GM12865 (cell line): ENCODE data around the gene TTC9B.
"Not testable (repeated sequence)": the region's sequence is repeated elsewhere in the genome, so short reads cannot be mapped to it uniquely, and the experiment has no call there.

Experiments
- DNase-seq: peaks from one replicate; pipeline ENCODE4 v3.0.0; 2010; ENCODE audit warnings: low read depth
- H3K4me3 ChIP-seq: 2 replicates; pipeline ENCODE4 v1.5.1; 2011; ENCODE audit warnings: mild to moderate bottlenecking, low read depth, low read length, control low read depth
- TF ChIP-seq, protein P1 (sequence below): IDR thresholded peaks from 2 replicates; pipeline ENCODE4 v1.5.1; 2011; ENCODE audit warnings: low read length, control low read depth, low read depth, inconsistent platforms; ENCODE audit not compliant: insufficient read depth; ENCODE audit errors: missing control alignments

TTC9B gene

GRCh38 chr19:40190891-40191835 is 27.0 kb downstream of the TTC9B start, which contains the start of gene MAP3K10:
Gene MAP3K10, plus strand, starts transcription at chr19:40191426. Its CDS starts 606 bp downstream, at chr19:40192032.
- TF ChIP-seq, protein P1, sequence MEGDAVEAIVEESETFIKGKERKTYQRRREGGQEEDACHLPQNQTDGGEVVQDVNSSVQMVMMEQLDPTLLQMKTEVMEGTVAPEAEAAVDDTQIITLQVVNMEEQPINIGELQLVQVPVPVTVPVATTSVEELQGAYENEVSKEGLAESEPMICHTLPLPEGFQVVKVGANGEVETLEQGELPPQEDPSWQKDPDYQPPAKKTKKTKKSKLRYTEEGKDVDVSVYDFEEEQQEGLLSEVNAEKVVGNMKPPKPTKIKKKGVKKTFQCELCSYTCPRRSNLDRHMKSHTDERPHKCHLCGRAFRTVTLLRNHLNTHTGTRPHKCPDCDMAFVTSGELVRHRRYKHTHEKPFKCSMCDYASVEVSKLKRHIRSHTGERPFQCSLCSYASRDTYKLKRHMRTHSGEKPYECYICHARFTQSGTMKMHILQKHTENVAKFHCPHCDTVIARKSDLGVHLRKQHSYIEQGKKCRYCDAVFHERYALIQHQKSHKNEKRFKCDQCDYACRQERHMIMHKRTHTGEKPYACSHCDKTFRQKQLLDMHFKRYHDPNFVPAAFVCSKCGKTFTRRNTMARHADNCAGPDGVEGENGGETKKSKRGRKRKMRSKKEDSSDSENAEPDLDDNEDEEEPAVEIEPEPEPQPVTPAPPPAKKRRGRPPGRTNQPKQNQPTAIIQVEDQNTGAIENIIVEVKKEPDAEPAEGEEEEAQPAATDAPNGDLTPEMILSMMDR, result no peak
- DNase-seq, result peak; percentile 90
- H3K4me3 ChIP-seq, result peak within 1 kb of the TSS; percentile 83

- no peak for DNase-seq
- H3K4me3 ChIP-seq, result no peak overlapping the region
- TF ChIP-seq, protein P1, result no peak
These were observed 33.9 kb downstream of the TTC9B start for GRCh38 chr19:40184273-40184672.

- TF ChIP-seq, protein P1, result no peak
- no peak overlapping the region for H3K4me3 ChIP-seq
- no peak for DNase-seq
These were observed 39.4 kb downstream of the TTC9B start for GRCh38 chr19:40178756-40179155.

DNA sequence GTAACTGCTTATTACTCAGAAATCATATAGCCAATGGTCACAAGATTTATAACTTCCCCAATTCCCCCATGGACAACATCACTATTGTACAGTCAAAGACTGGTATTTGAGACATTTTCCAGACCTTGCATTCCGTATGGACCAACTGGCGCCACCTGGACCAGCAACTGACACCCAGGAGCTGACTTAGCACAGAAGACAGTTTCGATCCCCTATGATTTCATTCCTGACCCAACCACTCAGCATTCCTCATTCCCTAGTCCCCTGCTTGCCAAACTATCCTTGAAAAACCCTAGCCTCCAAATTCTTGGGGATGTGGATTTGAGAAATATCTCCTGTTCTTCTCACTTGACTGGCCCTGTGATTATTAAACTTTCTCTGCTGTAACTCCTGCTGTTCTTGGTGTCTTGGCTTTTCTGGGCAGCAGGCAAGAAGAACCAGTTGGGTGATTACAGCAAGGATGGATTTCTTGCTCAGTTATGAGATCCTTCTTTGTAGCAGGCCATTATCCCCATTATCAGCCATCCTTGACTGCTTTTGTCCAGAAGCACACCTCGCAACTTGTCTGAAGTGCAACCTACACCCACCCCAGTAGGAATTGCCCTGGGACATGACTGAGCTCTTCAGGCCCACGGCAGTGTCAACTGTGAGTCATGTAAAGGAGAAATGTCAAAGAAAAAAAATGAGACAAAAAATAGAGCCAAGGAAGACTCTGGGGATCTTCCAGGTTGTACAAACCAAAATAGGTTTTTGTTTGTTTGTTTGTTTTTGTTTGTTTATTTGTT is 40.7 kb downstream of the TTC9B start:
- TF ChIP-seq, protein P1, result no peak
- DNase-seq, result no peak
- no peak overlapping the region for H3K4me3 ChIP-seq

GRCh38 chr19:40175820-40176219 is 42.4 kb downstream of the TTC9B start:
- TF ChIP-seq, protein P1, result no peak
- no peak overlapping the region for H3K4me3 ChIP-seq
- no peak for DNase-seq

GRCh38 chr19:40174092-40174491 is 44.1 kb downstream of the TTC9B start:
- no peak for DNase-seq
- H3K4me3 ChIP-seq, result no peak overlapping the region
- TF ChIP-seq, protein P1, result no peak

- DNase-seq, H3K4me3 ChIP-seq: not testable (repeated sequence)
These were observed 46.9 kb downstream of the TTC9B start for GRCh38 chr19:40171293-40171692.

DNA sequence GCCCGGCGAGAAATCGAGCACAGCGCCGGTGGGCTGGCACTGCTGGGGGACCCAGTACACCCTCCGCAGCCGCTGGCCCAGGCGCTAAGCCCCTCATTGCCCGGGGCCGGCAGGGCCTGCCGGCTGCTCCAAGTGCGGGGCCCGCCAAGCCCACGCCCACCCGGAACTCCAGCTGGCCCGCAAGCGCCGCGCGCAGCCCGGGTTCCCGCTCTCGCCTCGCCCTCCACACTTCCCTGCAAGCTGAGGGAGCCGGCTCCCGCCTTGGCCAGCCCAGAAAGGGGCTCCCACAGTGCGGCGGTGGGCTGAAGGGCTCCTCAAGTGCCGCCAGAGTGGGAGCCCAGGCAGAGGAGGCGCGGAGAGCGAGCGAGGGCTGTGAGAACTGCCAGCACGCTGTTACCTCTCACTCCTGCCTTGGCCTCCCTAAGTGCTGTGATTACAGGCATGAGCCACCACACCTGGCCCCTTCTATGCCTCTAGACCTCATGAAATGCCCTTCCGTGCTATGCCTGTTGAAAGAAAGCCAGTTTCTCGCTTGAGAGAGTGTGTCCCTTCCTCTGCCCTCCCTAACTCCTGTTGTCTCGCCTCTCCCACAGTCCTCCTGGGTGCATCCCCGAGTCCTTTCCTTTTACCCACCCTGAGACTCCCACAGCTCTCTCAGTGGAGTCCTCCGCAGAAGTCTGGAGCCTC is 47.7 kb downstream of the TTC9B start:
- not testable (repeated sequence) for H3K4me3 ChIP-seq, DNase-seq

DNA sequence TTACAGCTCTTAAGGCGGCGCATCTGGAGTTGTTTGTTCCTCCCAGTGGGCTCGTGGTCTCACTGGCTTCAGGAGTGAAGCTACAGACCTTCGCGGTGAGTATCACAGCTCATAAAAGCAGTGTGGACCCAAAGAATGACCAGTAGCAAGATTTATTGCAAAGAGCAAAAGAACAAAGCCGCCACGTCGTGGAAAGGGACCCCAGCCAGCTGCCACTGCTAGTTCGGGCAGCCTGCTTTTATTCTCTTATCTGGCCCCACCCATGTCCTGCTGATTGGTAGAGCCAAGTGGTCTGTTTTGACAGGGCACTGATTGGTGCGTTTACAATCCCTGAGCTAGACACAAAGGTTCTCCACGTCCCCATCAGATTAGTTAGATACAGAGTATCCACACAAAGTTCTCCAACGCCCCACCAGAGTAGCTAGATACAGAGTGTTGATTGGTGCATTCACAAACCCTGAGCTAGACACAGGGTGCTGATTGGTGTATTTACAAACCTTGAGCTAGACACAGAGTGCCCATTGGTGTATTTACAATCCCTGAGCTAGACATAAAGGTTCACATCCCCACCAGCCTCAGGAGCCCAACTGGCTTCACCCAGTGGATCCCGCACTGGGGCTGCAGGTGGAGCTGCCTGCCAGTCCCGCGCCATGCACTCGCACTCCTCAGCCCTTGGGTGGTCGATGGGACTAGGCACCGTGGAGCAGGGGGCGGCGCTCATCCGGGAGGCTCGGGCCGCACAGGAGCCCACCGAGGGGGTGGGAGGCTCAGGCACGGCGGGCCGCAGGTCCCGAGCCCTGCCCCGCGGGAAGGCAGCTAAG is 48.5 kb downstream of the TTC9B start:
- DNase-seq, H3K4me3 ChIP-seq: not testable (repeated sequence)
